HFFc6 (cell line): ENCODE data around the gene SEL1L. TPM values are rescaled to one million over a fixed set of nuclear protein-coding genes. Genes with fewer than 3 reads are reported as not detected.

Source experiments
- DNase-seq: peaks from one replicate; pipeline ENCODE4 v3.0.0-alpha.2; 2018
- H3K27ac Mint-ChIP-seq: 2 replicates; pipeline ENCODE4 v1.8.0; 2020; ENCODE audit warnings: mild to moderate bottlenecking, mixed read lengths
- H3K27me3 Mint-ChIP-seq: 2 replicates; pipeline ENCODE4 v1.8.0; 2021; ENCODE audit warnings: mild to moderate bottlenecking, moderate library complexity, mixed read lengths; ENCODE audit not compliant: insufficient read depth
- H3K36me3 Mint-ChIP-seq: 2 replicates; pipeline ENCODE4 v1.8.0; 2021; ENCODE audit warnings: low read depth, mixed read lengths
- H3K4me1 Mint-ChIP-seq: 2 replicates; pipeline ENCODE4 v1.8.0; 2020; ENCODE audit warnings: low read depth, mixed read lengths
- H3K4me3 Mint-ChIP-seq: 2 replicates; pipeline ENCODE4 v1.8.0; 2020; ENCODE audit warnings: mild to moderate bottlenecking, moderate library complexity, mixed read lengths
- H3K9me3 Mint-ChIP-seq: 2 replicates; pipeline ENCODE4 v1.8.0; 2020; ENCODE audit warnings: mild to moderate bottlenecking, mixed read lengths
- long read RNA-seq: library from polyadenylated mRNA; unstranded; transcript quantifications from one replicate; pipeline ENCODE4 v2.0.0, GENCODE V29; 2019
- total RNA-seq, 6 experiments: library from RNA; stranded (reverse); fragmentation: NEBNext Ultra II Directional; extraction: Animal tissue kit (Norgen Biotek cat#: 25700); gene quantifications; 2 replicates in 1 of 6; 3 replicates in 5 of 6; pipeline ENCODE4 v1.2.3, GENCODE V29; 2021
- TF ChIP-seq, protein P1 (sequence below): fragments of 200-600 bp; sonication (generic); IDR thresholded peaks from 2 replicates; pipeline ENCODE4 v1.5.0; 2021; ENCODE audit warnings: antibody characterized with exemption, mild to moderate bottlenecking

SEL1L gene
- 100 to 1,000 TPM in 1 of 6 experiments, 10 to 100 TPM in 5; 84.1 to 101 (median 98.4) TPM for total RNA-seq
- long read RNA-seq, full-length matches to known transcripts, result 17 of 63 reads
- long read RNA-seq, partial matches to known transcripts, result 37 of 63 reads
- long read RNA-seq, other reads (novel, unspliced or antisense), result 9 of 63 reads

DNA sequence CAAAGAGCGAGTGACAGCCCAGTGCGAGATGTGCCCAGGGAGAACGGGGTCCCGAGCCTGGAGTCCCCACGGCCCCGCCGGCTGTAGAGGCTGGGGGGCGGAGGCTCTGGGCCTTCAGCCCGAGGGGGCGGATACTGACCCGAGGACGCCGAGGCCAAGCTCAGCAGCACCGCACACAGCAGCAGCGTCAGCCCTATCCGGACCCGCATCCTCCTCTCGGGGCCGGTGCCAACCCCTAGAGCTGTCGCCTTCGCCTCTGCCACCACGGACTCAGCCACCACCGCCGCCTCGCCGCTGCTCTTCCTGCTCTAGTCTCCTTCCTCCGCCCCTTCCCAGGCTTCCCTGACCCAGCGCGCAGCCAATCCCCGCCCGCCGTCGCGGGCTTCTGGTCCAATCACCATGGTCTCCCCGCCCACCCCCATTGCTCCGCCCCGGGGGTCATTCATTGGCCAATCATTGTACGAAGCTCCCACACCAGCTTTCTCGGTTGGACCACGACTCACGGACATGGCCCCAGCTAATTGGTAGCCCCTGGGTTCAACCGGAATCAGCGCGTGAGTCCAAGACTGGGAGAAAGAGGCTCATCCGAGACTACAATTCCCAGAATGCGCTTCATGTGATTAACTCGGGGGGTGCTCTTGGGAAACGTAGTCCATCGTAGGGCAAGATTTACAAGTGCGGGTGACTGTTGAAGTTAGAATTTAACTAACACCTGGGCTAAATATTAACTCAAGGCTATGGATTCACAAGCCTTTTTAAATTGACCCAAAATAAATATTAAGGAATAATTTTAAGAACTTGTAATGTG is at the start of gene SEL1L:
TSS of gene SEL1L (minus strand) at position 318 of the 808 bp plus-strand sequence. CDS start at position 209, 109 bp downstream.
- H3K27me3 Mint-ChIP-seq, result no peaks in the 10 kb centered on the region
- peak within 1 kb of the TSS; percentile 87 for H3K27ac Mint-ChIP-seq
- no peaks in the 10 kb centered on the region for H3K36me3 Mint-ChIP-seq
- H3K9me3 Mint-ChIP-seq, result peaks cover 6% of the 10 kb centered on the region; the same call in 1 of the 2 replicates
- peak; percentile 99 for DNase-seq
- TF ChIP-seq, protein P1, sequence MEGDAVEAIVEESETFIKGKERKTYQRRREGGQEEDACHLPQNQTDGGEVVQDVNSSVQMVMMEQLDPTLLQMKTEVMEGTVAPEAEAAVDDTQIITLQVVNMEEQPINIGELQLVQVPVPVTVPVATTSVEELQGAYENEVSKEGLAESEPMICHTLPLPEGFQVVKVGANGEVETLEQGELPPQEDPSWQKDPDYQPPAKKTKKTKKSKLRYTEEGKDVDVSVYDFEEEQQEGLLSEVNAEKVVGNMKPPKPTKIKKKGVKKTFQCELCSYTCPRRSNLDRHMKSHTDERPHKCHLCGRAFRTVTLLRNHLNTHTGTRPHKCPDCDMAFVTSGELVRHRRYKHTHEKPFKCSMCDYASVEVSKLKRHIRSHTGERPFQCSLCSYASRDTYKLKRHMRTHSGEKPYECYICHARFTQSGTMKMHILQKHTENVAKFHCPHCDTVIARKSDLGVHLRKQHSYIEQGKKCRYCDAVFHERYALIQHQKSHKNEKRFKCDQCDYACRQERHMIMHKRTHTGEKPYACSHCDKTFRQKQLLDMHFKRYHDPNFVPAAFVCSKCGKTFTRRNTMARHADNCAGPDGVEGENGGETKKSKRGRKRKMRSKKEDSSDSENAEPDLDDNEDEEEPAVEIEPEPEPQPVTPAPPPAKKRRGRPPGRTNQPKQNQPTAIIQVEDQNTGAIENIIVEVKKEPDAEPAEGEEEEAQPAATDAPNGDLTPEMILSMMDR, result no peak
- H3K4me3 Mint-ChIP-seq, result peak within 1 kb of the TSS; percentile 98
- H3K4me1 Mint-ChIP-seq, result peaks cover 22% of the 10 kb centered on the region

DNA sequence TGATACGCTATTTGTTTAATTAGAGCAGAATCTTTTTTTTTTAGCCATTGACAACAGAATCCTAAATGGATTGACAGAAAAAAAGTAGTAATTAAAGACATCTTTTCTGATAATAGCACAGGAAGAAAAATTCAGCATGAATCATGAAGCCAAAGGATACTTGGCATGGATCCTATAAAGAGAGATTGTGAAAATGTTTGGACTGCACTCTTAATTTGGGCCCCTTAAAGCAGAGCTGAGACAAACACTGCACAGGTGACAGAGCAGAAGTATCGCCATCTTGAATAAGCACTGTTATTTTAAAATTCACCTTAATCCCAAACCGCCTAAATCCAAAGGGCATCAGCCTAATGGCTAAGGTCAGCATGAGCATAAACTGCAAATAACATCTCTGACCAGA is 48.8 kb upstream of the SEL1L start:
- Mint-ChIP-seq H3K4me1 (no peaks in the 10 kb centered on the region), H3K4me3 (no peak overlapping the region), H3K27ac (no peak overlapping the region), H3K36me3 (no peaks in the 10 kb centered on the region), H3K9me3 (peaks cover 27% of the 10 kb centered on the region), H3K27me3 (no peaks in the 10 kb centered on the region)
- no peak for DNase-seq
- TF ChIP-seq, protein P1, result no peak

DNA sequence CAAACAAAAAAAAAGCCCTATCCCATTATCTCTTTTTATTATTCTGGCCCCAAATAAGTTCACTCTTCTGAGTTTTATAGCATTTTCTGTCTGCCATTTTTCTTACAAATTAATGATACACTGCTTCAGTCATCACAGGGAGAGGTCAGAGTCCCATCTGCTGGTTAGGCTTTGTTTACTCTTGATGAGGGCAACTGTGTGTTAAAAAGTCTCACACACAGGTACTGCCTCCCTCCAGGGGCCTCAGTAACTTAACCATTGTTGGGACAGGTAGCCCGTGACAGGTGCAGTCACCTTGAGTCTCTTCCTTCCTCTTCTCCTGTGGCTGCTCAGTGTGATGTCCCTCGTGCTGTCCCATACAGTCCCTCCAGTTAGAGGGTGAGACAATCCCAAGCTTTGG is 45.5 kb upstream of the SEL1L start:
- Mint-ChIP-seq H3K27ac (no peak overlapping the region), H3K4me1 (no peaks in the 10 kb centered on the region), H3K27me3 (no peaks in the 10 kb centered on the region), H3K9me3 (peaks cover 26% of the 10 kb centered on the region), H3K36me3 (no peaks in the 10 kb centered on the region), H3K4me3 (no peak overlapping the region)
- TF ChIP-seq, protein P1, result no peak
- no peak for DNase-seq

DNA sequence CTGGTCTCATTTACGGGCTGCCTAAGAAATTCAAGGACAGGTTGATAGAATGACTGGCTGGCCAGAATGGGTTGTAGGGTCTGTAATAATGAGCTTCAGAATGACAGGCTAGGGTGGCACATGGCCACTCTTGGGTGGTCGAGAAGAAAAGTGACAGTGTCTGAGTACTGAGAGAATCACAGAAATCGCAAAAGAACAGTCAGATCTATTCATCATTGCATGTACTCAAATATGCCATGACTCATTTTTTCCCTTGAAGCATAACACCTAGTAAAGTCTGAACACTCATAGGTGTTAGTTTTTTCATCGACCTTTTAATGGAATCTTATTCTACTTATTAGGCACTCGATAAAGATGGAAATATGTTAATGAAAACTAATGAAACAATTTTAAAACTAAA is 37.8 kb upstream of the SEL1L start:
- no peaks in the 10 kb centered on the region for H3K4me1 Mint-ChIP-seq
- DNase-seq, result no peak
- TF ChIP-seq, protein P1, result no peak
- H3K4me3 Mint-ChIP-seq, result no peak overlapping the region
- H3K36me3 Mint-ChIP-seq, result no peaks in the 10 kb centered on the region
- H3K27me3 Mint-ChIP-seq, result peaks cover 1% of the 10 kb centered on the region; the same call in 1 of the 2 replicates
- H3K27ac Mint-ChIP-seq, result no peak overlapping the region
- no peaks in the 10 kb centered on the region for H3K9me3 Mint-ChIP-seq

DNA sequence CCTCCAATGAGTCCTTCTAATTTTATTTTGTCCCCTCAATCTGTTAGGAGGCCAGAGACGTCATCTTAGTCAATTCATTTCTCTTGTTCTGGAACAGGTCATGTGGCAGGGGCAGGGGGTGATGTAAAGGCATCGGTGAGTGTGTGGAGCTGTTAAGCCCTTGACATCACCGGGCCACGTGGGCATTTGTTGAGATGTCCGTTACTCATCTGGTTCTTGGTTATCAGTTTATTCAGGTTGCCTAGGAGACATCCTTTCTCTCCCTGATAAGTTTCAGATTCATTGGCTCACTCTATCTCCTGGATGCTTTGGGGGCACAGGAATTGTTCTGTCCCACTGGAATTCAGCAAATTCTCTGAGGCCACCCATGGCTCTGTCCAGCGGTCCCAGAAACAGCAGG is 33.6 kb upstream of the SEL1L start:
- Mint-ChIP-seq H3K36me3 (no peaks in the 10 kb centered on the region), H3K4me3 (no peak overlapping the region), H3K4me1 (peaks cover 7% of the 10 kb centered on the region; the same call in 1 of the 2 replicates), H3K9me3 (no peaks in the 10 kb centered on the region), H3K27me3 (no peaks in the 10 kb centered on the region; the same call in 1 of the 2 replicates), H3K27ac (no peak overlapping the region)
- DNase-seq, result no peak
- TF ChIP-seq, protein P1, result no peak
